Esophagus mucosa (tissue), 1 donor: ENCODE data around the gene TRDN. TPM values are rescaled to one million over a fixed set of nuclear protein-coding genes. Genes with fewer than 3 reads are reported as not detected.
"Not testable (repeated sequence)": the region's sequence is repeated elsewhere in the genome, so short reads cannot be mapped to it uniquely, and the experiment has no call there.

ENCODE experiments used
- ATAC-seq: fragments of 200-7000 bp; cut with Tn5 transposase; one replicate; pipeline ENCODE4 v1.9.1; 2020
- total RNA-seq: library from RNA; stranded (reverse); gene quantifications from one replicate; pipeline ENCODE4 v1.2.4, GENCODE V29; 2023
- donor health status: DM: yes; HTN: yes; CAD: no.

TRDN gene
- total RNA-seq, 1 donor from 2014 or later: not detected

- ATAC-seq: no peak
These were observed 129.2 kb downstream of the TRDN start for GRCh38 chr6:123507582-123507981.

GRCh38 chr6:123503619-123504018, 133.1 kb downstream of the TRDN start:
- ATAC-seq: no peak

DNA sequence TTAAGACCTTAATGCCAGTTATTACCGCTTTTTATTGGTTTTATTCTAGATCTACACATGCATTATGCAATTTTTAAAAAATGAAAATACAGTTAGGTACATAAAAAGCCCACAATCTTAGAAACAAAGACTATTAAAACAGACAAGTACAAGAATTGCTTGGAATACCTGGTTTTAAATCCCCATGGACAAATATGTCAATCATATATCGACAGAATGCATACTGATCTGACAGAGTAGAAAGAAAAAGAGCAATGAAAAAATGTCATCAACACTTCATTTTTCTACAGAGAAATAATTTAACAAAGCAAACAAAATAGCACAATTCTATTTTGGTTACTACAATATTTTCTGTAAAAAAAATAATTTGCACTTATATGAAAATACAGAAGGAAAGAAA, 139.7 kb downstream of the TRDN start:
- no peak for ATAC-seq

GRCh38 chr6:123489589-123489988, 147.2 kb downstream of the TRDN start:
- ATAC-seq: no peak

DNA sequence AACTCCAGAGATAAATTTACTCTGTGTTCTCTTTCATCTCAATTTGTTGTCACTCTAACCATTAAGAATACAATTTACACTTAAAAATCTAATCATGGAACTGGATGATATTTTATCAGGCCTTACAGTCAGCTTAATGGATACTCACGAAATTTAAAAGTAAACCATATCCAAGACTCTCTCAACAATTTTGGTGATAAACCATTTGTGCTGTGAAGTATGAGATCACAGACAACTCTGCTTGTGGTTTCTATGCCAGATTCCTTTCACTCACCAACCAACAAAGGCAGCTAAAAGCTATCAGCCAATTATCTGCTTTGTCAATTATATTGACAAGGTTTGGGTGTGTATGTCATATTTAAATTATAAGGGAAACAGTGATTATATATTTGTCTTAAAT, 155.8 kb downstream of the TRDN start:
- ATAC-seq: no peak

GRCh38 chr6:123472025-123472702, 164.6 kb downstream of the TRDN start:
- ATAC-seq: not testable (repeated sequence)

- no peak for ATAC-seq
These were observed 169.4 kb downstream of the TRDN start for GRCh38 chr6:123467392-123467791.

GRCh38 chr6:123462152-123462551, 174.6 kb downstream of the TRDN start:
- ATAC-seq: no peak

DNA sequence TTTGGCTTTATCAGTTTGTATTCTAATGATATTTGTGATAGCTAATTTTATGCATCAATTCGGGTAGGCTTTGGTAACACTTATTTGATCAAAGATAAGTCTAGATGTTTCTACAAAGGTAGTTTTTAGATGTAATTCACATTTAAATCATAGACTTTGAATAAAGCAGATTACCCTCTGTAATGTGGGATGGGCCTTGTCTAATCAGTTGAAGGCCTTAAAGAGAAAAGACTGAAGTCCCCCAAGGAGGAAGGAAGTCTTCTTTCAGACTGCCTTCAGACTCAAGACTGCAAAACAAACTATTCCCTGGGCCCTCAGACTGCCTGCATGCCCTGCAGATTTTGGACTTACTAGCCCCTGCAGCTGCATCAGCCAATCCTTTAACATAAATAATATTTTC, 178.5 kb downstream of the TRDN start:
- no peak for ATAC-seq

DNA sequence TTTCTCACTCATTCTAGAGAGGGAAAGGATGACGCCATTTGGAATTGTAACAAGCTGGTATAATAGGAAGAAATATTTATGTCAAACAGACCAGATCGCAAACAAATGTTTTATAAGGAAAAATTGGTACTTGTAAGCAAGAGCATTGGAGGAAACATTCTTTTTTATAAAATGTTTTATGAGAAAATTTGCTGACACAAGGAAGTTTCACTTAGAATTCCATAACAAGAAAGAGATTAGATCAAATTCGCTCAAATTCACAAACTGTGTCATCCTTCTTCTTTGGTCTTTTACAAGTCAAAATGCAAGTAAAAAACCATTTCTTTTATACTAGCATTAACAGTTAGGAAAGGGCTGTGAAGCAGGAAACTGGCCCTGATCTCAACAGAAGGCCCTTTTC, 179.9 kb downstream of the TRDN start:
- no peak for ATAC-seq

DNA sequence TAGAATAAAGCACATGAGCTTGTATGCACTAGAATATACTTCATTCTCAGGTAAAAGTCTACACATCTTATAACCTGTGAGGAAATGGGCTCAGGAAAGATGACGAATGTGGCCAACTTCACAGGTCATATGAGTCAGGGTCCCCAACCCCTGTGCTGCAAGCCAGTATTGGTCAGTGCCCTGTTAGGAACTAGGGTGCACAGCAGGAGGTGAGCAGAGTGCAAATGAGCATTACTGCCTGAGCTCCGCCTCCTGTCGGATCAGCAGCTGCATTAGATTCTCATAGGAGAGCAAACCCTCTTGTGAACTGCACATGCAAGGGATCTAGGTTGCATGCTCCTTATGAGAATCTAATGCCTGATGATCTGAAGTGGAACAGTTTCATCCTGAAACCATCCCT, 182.3 kb downstream of the TRDN start:
- ATAC-seq: no peak

GRCh38 chr6:123453071-123453470, 183.7 kb downstream of the TRDN start:
- ATAC-seq: not testable (repeated sequence)

GRCh38 chr6:123448306-123448884, 188.4 kb downstream of the TRDN start:
- no peak for ATAC-seq

DNA sequence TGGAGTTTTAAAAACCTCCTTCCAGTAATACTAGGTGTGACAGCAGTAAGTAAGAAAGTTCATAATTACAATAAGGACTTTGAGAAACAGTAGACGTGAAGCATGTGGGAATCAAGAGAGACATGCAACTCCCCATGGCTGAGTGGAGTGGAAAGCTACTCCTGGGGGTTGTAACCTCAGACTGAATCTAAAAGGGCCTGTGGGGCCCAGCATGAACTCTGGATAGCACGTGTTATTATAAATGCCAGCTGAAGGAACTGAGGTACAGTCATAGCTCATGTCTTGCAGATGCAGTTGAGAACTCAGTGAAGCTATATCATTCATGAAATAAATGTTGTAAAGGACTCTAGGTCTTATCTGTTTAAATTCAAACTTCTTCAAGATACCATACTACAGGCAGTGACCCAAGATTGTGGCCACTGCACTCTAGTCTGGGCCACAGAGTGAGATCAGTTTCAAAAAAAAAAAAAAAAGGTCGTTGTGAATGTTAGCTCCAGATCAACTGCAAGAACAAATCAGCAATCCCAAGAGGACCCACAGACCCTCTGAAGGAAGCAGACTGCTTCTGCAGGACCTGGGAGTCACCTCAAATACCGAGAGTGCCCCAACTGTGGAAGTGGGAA, 189.3 kb downstream of the TRDN start:
- no peak for ATAC-seq

DNA sequence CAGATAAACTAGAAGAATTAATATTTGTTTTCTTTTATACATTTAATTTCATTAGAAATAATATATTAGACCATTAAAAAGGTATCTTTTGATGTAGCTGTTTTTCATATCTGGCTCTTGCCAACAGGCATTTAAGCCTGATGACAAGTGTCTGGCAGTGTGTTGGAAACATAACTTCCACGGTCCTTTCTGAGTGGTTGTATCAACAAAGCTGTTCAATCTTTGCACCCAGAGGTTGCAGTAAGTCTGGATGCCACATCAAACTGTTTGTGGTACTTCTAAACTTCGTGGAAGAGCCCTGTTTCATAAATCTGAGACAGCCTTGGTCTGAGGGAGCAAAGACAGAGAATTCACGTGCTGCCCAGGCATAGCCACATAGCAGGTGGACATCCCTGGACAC, 197.4 kb downstream of the TRDN start:
- no peak for ATAC-seq

DNA sequence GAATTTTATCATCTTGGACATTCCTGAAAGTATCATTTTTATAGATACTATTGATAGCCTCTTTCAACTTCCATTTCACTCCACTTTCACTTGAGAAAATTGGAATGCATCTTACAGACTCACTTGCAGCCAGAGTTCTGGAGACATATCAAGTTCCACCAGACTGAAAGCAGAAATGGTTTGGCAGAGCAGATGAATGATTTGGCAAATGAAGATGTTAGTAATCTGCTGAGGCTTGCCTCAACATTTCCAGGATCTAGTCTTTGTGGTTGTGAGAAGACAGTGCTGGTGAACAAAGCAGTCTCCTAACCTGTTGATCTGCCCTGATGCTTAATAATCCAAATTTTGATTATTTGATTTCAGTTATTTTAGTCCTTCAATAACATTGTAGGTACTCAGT, 202.6 kb downstream of the TRDN start:
- ATAC-seq: no peak

DNA sequence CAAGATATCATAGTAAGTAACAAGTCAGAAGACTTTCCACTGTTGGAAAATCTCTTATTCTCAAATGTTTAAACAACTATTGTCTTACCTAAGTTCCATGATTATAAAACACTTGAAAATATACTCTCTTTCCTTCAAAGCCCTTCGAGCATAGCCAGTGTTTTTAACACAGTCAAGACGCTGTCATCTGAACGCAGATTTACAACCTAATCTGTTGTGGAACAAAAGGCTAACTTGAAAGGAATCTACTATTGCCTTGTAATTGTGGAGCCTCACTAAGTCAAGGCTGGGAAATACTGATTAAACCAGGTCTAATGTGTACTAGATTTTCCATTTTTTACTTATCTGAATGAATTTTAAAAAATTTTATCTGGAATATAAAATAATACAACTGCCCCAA, 205.8 kb downstream of the TRDN start:
- no peak for ATAC-seq

GRCh38 chr6:123427008-123427407, 209.7 kb downstream of the TRDN start:
- no peak for ATAC-seq

DNA sequence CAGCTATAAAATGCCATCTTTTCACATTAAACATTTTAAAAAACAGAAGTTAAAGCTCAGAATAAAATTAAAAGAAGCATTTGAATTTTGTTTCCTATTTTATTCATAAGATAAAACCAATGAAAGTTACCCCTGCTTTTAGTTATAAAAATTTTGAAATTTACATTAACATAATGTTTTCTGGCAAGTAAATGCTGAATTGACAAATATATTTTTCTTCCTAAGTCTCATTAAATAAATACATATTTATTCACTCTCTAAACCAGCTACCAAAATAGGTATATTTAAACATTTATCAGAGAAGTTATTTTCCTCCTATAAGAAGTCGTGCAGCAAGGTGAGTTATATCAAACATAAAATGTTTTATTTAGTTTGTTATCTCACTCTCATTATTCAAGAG, 213.6 kb downstream of the TRDN start:
- ATAC-seq: no peak

DNA sequence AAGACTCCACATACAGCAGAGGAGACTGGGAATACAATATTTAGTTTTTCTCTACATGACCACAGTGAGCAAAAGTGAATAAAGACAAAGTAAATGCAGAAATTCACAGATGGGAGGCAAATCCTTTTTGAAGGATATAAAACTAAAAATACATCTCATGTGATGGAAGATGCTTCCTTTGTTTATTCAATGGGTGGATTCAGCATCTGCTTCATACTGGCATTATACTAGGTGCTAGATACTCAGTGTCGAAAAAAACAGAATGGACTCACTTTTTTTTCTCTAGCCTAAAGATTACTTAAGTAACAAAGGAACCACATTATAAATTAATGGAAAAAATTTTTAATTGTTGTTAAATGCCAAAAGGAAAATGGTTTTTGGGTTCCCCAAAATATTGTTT, 216.2 kb downstream of the TRDN start:
- no peak for ATAC-seq

DNA sequence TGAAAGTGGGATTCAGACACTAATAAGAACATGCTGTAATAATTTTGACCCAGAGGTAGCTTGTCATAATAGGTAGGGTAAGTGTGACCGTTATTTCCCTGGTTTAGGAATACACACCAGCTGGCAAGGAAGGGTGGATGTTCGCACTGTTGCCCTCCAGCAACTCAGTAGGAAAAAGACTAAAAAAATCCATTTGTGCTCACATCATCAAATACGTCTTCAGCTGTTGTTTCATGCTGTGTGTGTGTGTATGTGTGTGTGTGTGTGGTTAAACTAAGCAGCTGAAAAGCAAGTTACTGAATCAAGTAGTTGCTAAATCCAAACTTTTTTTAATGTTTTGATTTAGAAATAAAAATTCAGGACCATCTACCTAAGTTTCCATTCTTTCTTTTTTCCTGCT, 218.7 kb downstream of the TRDN start:
- no peak for ATAC-seq

DNA sequence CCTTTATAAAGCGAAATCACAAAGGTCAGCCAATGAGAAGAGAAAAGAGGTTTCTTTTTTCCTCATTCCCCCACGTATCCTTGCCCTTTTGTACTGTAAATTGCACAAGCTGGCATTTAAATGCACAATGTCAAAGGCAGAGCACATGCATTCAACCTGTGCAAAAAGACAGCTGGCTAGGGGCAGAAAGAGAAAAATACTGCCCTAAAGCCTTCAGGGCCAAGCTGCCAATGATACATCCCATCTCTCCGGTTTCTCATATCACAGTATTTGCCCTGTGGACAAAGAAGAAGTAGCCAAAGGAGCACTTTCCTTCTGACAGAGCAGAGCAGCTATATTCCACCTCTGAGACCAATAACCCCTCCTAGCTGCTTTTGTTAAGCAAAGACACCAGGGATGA, 219.2 kb downstream of the TRDN start:
- ATAC-seq: no peak

GRCh38 chr6:123415844-123416468, 220.8 kb downstream of the TRDN start:
- ATAC-seq: no peak

GRCh38 chr6:123404975-123405374, 231.8 kb downstream of the TRDN start:
- no peak for ATAC-seq
